K562 (cell line): ENCODE measurements around the gene COL28A1. TPM values are rescaled to one million over a fixed set of nuclear protein-coding genes. Genes with fewer than 3 reads are reported as not detected.
A peak's percentile ranks its signal among the peaks of the same experiment; 100 is the strongest.

Experiments
- BRD9 ChIP-seq: fragments of 450-650 bp; IDR thresholded peaks from 2 replicates; pipeline ENCODE4 v1.6.1; 2018; ENCODE audit warnings: low read depth; ENCODE audit not compliant: partially characterized antibody
- HDAC1 ChIP-seq, 2 experiments: fragments of 450-650 bp; IDR thresholded peaks; 2 replicates each; pipeline ENCODE4 v1.6.1; 2016 to 2017; ENCODE audit warnings: inconsistent platforms in 1 of 2, mild to moderate bottlenecking in 1 of 2, moderate library complexity in 1 of 2
- KAT8 ChIP-seq: fragments of 450-650 bp; IDR thresholded peaks from 2 replicates; pipeline ENCODE4 v1.6.1; 2016; ENCODE audit warnings: low read depth, mild to moderate bottlenecking
- MCM2 ChIP-seq: fragments of 450-650 bp; IDR thresholded peaks from 2 replicates; pipeline ENCODE4 v1.6.1; 2017; ENCODE audit warnings: low read depth, mild to moderate bottlenecking
- MCM3 ChIP-seq: fragments of 450-650 bp; IDR thresholded peaks from 2 replicates; pipeline ENCODE4 v1.6.1; 2016
- MED1 ChIP-seq: sonication (generic); formaldehyde crosslinking; IDR thresholded peaks from 2 replicates; pipeline ENCODE4 v1.8.1; 2023; ENCODE audit warnings: missing genetic modification reagents, borderline replicate concordance
- NEUROD1 ChIP-seq: fragments of 150-350 bp; IDR thresholded peaks from 2 replicates; pipeline ENCODE4 v1.6.1; 2014; ENCODE audit warnings: borderline replicate concordance, low read length, low read depth; ENCODE audit not compliant: partially characterized antibody
- NR2F6 ChIP-seq: fragments of 450-650 bp; formaldehyde crosslinking; IDR thresholded peaks from 2 replicates; pipeline ENCODE4 v1.4.0; 2020; ENCODE audit warnings: mild to moderate bottlenecking
- PCBP1 ChIP-seq: fragments of 200-400 bp; formaldehyde crosslinking; IDR thresholded peaks from 2 replicates; pipeline ENCODE4 v1.6.1; 2018; ENCODE audit warnings: mild to moderate bottlenecking, low read depth, low read length; ENCODE audit not compliant: poor library complexity, severe bottlenecking
- PML ChIP-seq: IDR thresholded peaks from 2 replicates; pipeline ENCODE4 v1.6.1; 2012; ENCODE audit warnings: low read length, inconsistent platforms
- PRMT5 ChIP-seq: sonication (generic); formaldehyde crosslinking; IDR thresholded peaks from 2 replicates; pipeline ENCODE4 v1.5.0; 2020; ENCODE audit warnings: missing genetic modification reagents
- TEAD2 ChIP-seq: fragments of 450-650 bp; IDR thresholded peaks from 2 replicates; pipeline ENCODE4 v1.6.1; 2016; ENCODE audit warnings: missing genetic modification characterization, control low read depth, missing compliant biosample characterization
- ZC3H4 ChIP-seq: sonication (generic); formaldehyde crosslinking; IDR thresholded peaks from 2 replicates; pipeline ENCODE4 v1.9.0; 2021; ENCODE audit warnings: missing genetic modification reagents, borderline replicate concordance
- ZKSCAN3 ChIP-seq: fragments of 250-450 bp; sonication (Bioruptor Pico); IDR thresholded peaks from 2 replicates; pipeline ENCODE4 v1.4.0; 2020
- ZNF766 ChIP-seq: fragments of 200-800 bp; sonication (Bioruptor generic); conservative IDR thresholded peaks from 2 replicates; pipeline ENCODE4 v1.6.1; 2016; ENCODE audit warnings: missing genetic modification characterization, missing compliant biosample characterization
- polyA plus RNA-seq, 8 experiments: library from polyadenylated mRNA; depleted of rRNA in 4 of 8; stranded (reverse) in 5 of 8; unstranded in 3 of 8; fragments of >200 nt; fragmentation: Nextera tagmentation in 2 of 8; fragmentation: Illumina TruSeq in 1 of 8; extraction: Ambion mirVana in 2 of 8; extraction: Trizol in 1 of 8; gene quantifications; 2 replicates each; pipeline versions ENCODE4 v1.2.1 to v1.2.3, GENCODE V29; 2011 to 2014; ENCODE audit warnings: inconsistent platforms in 1 of 8, missing spikeins in 1 of 8
- total RNA-seq, 7 experiments: library from RNA; depleted of rRNA in 6 of 7; stranded (reverse); fragments of >200 nt in 6 of 7; fragmentation: Illumina TruSeq in 2 of 7; extraction: Trizol in 2 of 7; gene quantifications; 2 replicates each; pipeline versions ENCODE4 v1.2.1 to v1.2.3, GENCODE V29; 2011 to 2021; ENCODE audit warnings: low replicate concordance in 1 of 7
- TF ChIP-seq, protein P1 (sequence below), 2 experiments: IDR thresholded peaks; 2 replicates each; pipeline ENCODE4 v1.6.1; 2012; ENCODE audit warnings: improper control_type of control experiment in 2 of 2, low read depth in 2 of 2, low read length in 2 of 2, borderline replicate concordance in 1 of 2
- TF ChIP-seq, protein P2 (sequence below): fragments of 250-450 bp; sonication (Bioruptor Pico); IDR thresholded peaks from 2 replicates; pipeline ENCODE4 v1.8.0; 2022; ENCODE audit warnings: moderate library complexity, mild to moderate bottlenecking, inconsistent platforms
- TF ChIP-seq, protein P3 (sequence below): fragments of 450-650 bp; IDR thresholded peaks from 2 replicates; pipeline ENCODE4 v1.6.1; 2018; ENCODE audit warnings: mild to moderate bottlenecking, low read depth; ENCODE audit not compliant: partially characterized antibody

The COL28A1 gene
- total and polyA plus RNA-seq, 9 of the 15 experiments (the other 6 are each of a cell fraction or from before 2014, with no cell fraction given): 0.03 to 0.13 (median 0.05) TPM; not detected in 3

DNA sequence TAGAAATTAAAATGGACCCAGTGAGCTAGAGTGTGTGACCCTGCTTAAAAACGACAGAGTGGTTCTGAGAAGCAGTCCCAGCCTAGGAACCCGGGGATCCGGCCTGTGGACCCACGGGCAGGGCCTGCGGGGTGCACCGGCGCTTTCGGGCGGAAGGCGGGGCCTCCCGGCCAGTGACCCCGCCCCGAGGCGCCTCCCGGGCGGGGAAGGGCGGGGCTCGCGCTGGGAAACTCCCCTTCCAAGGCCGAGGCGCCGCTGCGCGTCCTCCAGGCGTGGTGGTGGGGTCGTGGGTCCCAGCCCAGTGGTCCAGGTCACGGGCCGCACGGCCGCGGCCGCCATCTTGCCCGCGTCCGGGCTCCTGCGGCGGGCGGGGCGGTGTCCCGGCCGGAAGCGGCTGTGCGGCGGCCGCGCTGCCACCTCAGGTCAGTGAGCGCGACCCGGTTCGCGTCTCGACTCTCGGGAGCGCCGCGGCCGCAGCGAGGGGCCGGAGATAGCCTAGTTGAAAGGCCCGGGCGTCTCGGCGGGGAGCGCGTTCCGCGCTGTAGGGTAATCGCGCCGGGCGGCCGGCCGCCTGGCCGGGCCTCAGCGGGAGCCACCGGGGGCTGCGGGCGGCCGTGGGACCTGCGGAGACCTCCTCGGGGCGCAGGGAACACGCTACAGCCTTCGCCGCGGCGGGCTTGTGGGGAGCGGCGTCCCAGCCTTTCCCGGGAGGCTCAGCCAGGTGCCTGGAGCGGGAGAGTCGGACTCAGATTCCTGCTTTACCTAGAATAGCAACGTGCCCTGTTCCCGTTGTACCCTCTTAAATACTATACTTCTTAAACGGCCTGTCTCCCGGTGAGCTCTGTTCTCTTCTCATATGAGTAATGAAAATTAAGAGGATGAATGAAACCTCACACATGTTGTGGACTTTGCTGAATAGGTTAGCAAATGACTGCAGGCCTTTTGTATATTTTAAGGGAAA lies 31.3 kb upstream of the COL28A1 start, which contains the start of gene MIOS (continued):
- TF ChIP-seq, protein P1, sequence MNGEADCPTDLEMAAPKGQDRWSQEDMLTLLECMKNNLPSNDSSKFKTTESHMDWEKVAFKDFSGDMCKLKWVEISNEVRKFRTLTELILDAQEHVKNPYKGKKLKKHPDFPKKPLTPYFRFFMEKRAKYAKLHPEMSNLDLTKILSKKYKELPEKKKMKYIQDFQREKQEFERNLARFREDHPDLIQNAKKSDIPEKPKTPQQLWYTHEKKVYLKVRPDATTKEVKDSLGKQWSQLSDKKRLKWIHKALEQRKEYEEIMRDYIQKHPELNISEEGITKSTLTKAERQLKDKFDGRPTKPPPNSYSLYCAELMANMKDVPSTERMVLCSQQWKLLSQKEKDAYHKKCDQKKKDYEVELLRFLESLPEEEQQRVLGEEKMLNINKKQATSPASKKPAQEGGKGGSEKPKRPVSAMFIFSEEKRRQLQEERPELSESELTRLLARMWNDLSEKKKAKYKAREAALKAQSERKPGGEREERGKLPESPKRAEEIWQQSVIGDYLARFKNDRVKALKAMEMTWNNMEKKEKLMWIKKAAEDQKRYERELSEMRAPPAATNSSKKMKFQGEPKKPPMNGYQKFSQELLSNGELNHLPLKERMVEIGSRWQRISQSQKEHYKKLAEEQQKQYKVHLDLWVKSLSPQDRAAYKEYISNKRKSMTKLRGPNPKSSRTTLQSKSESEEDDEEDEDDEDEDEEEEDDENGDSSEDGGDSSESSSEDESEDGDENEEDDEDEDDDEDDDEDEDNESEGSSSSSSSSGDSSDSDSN (IDR thresholded peaks at IDR 0.05; ENCODE audit: borderline replicate concordance in 1 of 2, low read depth in 2 of 2, low read length in 2 of 2): peak; percentile 80 to 86; a peak in 3 of 4 replicates
- TF ChIP-seq NEUROD1 (no peak), HDAC1 (IDR thresholded peaks at IDR 0.05) (no peak), ZNF766 (no peak), BRD9 (no peak), MCM3 (no peak), ZC3H4 (CRISPR knock-in tag) (no peak), KAT8 (no peak), MED1 (CRISPR knock-in tag) (no peak), TEAD2 (tag) (no peak), PRMT5 (CRISPR knock-in tag) (no peak), PCBP1 (no peak), NR2F6 (CRISPR knock-in tag) (no peak), MCM2 (no peak), ZKSCAN3 (no peak), PML (peak; percentile 47; the same call in 1 of the 2 replicates)
- TF ChIP-seq, protein P2, sequence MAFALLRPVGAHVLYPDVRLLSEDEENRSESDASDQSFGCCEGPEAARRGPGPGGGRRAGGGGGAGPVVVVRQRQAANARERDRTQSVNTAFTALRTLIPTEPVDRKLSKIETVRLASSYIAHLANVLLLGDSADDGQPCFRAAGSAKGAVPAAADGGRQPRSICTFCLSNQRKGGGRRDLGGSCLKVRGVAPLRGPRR (CRISPR knock-in tag): no peak
- TF ChIP-seq, protein P3, sequence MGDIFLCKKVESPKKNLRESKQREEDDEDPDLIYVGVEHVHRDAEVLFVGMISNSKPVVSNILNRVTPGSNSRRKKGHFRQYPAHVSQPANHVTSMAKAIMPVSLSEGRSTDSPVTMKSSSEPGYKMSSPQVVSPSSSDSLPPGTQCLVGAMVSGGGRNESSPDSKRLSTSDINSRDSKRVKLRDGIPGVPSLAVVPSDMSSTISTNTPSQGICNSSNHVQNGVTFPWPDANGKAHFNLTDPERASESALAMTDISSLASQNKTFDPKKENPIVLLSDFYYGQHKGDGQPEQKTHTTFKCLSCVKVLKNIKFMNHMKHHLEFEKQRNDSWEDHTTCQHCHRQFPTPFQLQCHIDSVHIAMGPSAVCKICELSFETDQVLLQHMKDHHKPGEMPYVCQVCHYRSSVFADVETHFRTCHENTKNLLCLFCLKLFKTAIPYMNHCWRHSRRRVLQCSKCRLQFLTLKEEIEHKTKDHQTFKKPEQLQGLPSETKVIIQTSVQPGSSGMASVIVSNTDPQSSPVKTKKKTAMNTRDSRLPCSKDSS: no peak
